SK-N-SH (cell line): ENCODE results near the gene TMOD3. TPM values are rescaled to one million over a fixed set of nuclear protein-coding genes. Genes with fewer than 3 reads are reported as not detected.

Experiments used
- CTCF ChIA-PET: fragments of 300-600, 350-600 bp; formaldehyde crosslinking; extraction: SDS; loops from one replicate; lab custom pipeline; 2021; lab: Yijun Ruan, JAX
- POLR2A ChIA-PET: fragments of 350-600 bp; sonication (Branson Sonifier 250); formaldehyde crosslinking; extraction: SDS; loops from one replicate; lab custom pipeline; 2020; ENCODE audit warnings: antibody characterized with exemption, inconsistent platforms; lab: Yijun Ruan, JAX
- DNase-seq: peaks from one replicate; pipeline ENCODE4 v3.0.0; 2012
- H2AFZ ChIP-seq: fragments of 200-600 bp; sonication (generic); 2 replicates; pipeline ENCODE4 v1.8.1; 2016; ENCODE audit warnings: antibody characterized with exemption, mild to moderate bottlenecking, low read depth
- H3F3A ChIP-seq: fragments of 200-600 bp; sonication (generic); replicated peaks from 2 replicates; pipeline ENCODE3; 2016; ENCODE audit warnings: antibody characterized with exemption, mild to moderate bottlenecking; ENCODE audit not compliant: insufficient read depth
- H3K27ac ChIP-seq, 2 experiments: fragments of 200-500 bp in 1 of 2; fragments of 200-600 bp in 1 of 2; sonication (Bioruptor generic) in 1 of 2; sonication (generic), shearing (Covaris generic) in 1 of 2; 2 replicates each; pipeline versions ENCODE4 v1.5.1 to v1.6.1; 2014 to 2016; ENCODE audit warnings: low read depth in 2 of 2, inconsistent platforms in 1 of 2, low read length in 1 of 2, mild to moderate bottlenecking in 1 of 2, mixed read lengths in 1 of 2
- H3K27me3 ChIP-seq: fragments of 200-600 bp; sonication (generic), shearing (Covaris generic); 2 replicates; pipeline ENCODE4 v1.6.1; 2016; ENCODE audit warnings: mixed run types; ENCODE audit not compliant: insufficient read depth
- H3K36me3 ChIP-seq, 2 experiments: fragments of 200-500 bp in 1 of 2; fragments of 200-600 bp in 1 of 2; sonication (Bioruptor generic) in 1 of 2; sonication (generic) in 1 of 2; replicated peaks in 1 of 2; 2 replicates each; pipeline versions ENCODE3 to v1.5.1; 2014 to 2016; ENCODE audit warnings: low read length in 1 of 2, mild to moderate bottlenecking in 1 of 2; ENCODE audit not compliant: insufficient read depth in 2 of 2, control insufficient read depth in 1 of 2
- H3K4me1 ChIP-seq, 2 experiments: fragments of 200-500 bp in 1 of 2; fragments of 200-600 bp in 1 of 2; sonication (Bioruptor generic) in 1 of 2; sonication (generic), shearing (Covaris generic) in 1 of 2; 2 replicates each; pipeline versions ENCODE4 v1.5.1 to v1.6.1; 2014 to 2016; ENCODE audit warnings: low read depth in 1 of 2, low read length in 1 of 2, mixed run types in 1 of 2; ENCODE audit not compliant: insufficient read depth in 2 of 2, control insufficient read depth in 1 of 2
- H3K4me2 ChIP-seq: fragments of 200-600 bp; sonication (generic), shearing (Covaris generic); 2 replicates; pipeline ENCODE4 v1.6.1; 2017; ENCODE audit warnings: mixed run types
- H3K4me3 ChIP-seq, 2 experiments: fragments of 200-500 bp in 1 of 2; fragments of 200-600 bp in 1 of 2; sonication (Bioruptor generic) in 1 of 2; sonication (generic), shearing (Covaris generic) in 1 of 2; 2 replicates each; pipeline versions ENCODE4 v1.5.1 to v1.8.1; 2014 to 2016; ENCODE audit warnings: low read depth in 2 of 2, inconsistent platforms in 1 of 2, low read length in 1 of 2, mild to moderate bottlenecking in 1 of 2, mixed read lengths in 1 of 2, moderate library complexity in 1 of 2
- H3K79me2 ChIP-seq: fragments of 200-600 bp; sonication (generic); 2 replicates; pipeline ENCODE4 v1.8.1; 2017; ENCODE audit warnings: mild to moderate bottlenecking; ENCODE audit not compliant: insufficient read depth
- H3K9ac ChIP-seq: fragments of 200-600 bp; sonication (generic); 2 replicates; pipeline ENCODE4 v1.6.1; 2017; ENCODE audit warnings: mixed run types
- H3K9me2 ChIP-seq: fragments of 200-600 bp; sonication (generic); 2 replicates; pipeline ENCODE4 v1.6.1; 2017; ENCODE audit warnings: mixed run types
- H3K9me3 ChIP-seq: fragments of 200-600 bp; sonication (generic); 2 replicates; pipeline ENCODE4 v1.6.1; 2017; ENCODE audit warnings: mixed run types, mild to moderate bottlenecking, moderate library complexity
- H4K20me1 ChIP-seq: fragments of 200-600 bp; sonication (generic); 2 replicates; pipeline ENCODE4 v1.6.1; 2017; ENCODE audit warnings: mild to moderate bottlenecking, mixed run types; ENCODE audit not compliant: insufficient read depth
- FOSL2 ChIP-seq: IDR thresholded peaks from 2 replicates; pipeline ENCODE4 v1.4.0; 2012; ENCODE audit warnings: low read depth, mild to moderate bottlenecking, moderate library complexity, borderline replicate concordance
- IRF3 ChIP-seq: fragments of 150-350 bp; IDR thresholded peaks from 2 replicates; pipeline ENCODE4 v1.6.1; 2016; ENCODE audit warnings: mild to moderate bottlenecking, low read depth, low read length
- JUND ChIP-seq: IDR thresholded peaks from 2 replicates; pipeline ENCODE4 v1.4.0; 2012
- MAX ChIP-seq: IDR thresholded peaks from 2 replicates; pipeline ENCODE4 v1.4.0; 2012; ENCODE audit warnings: low read depth
- MXI1 ChIP-seq: IDR thresholded peaks from 2 replicates; pipeline ENCODE4 v1.6.1; 2012; ENCODE audit warnings: mild to moderate bottlenecking, low read depth, low read length, improper control_type of control experiment
- NFIC ChIP-seq: IDR thresholded peaks from 2 replicates; pipeline ENCODE4 v1.4.0; 2012; ENCODE audit warnings: borderline replicate concordance
- NRF1 ChIP-seq: IDR thresholded peaks from 2 replicates; pipeline ENCODE4 v1.6.1; 2012; ENCODE audit warnings: low read depth, mild to moderate bottlenecking, low read length
- PBX3 ChIP-seq: IDR thresholded peaks from 2 replicates; pipeline ENCODE4; 2012
- RAD21 ChIP-seq: IDR thresholded peaks from 2 replicates; pipeline ENCODE4 v1.6.1; 2012; ENCODE audit warnings: mild to moderate bottlenecking, low read length
- SMC3 ChIP-seq: IDR thresholded peaks from 2 replicates; pipeline ENCODE4 v1.6.1; 2012; ENCODE audit warnings: low read depth, low read length, improper control_type of control experiment
- TCF12 ChIP-seq: IDR thresholded peaks from 2 replicates; pipeline ENCODE4 v1.4.0; 2012
- TEAD4 ChIP-seq: IDR thresholded peaks from 2 replicates; pipeline ENCODE4 v1.4.0; 2012; ENCODE audit warnings: mild to moderate bottlenecking, borderline replicate concordance; ENCODE audit not compliant: insufficient read depth
- WGBS: methylation state at CpG from one replicate; pipeline ENCODE4 v1.1.6; 2017; ENCODE audit warnings: low lambda C conversion rate; 5-methylcytosine and 5-hydroxymethylcytosine counted together
- polyA plus RNA-seq, 3 experiments: library from polyadenylated mRNA; depleted of rRNA; stranded (reverse); fragments of >200 nt; gene quantifications; 2 replicates each; pipeline ENCODE4 v1.2.3, GENCODE V29; 2012

TMOD3 gene
- polyA plus RNA-seq, 1 of the 3 experiments (the other 2 are of a cell fraction) = 6.0 TPM

- Histone ChIP-seq H3F3A (peaks cover 60% of the 10 kb centered on the region), H3K9me3 (no peaks in the 10 kb centered on the region), H2AFZ (no peak overlapping the region), H3K79me2 (peaks cover 61% of the 10 kb centered on the region), H3K4me2 (no peak overlapping the region), H3K27ac (peak overlapping the region in 1 of 2 experiments; percentile 99; a peak in 2 of 4 replicates), H4K20me1 (peaks cover 7% of the 10 kb centered on the region; the same call in 1 of the 2 replicates), H3K9me2 (no peaks in the 10 kb centered on the region), H3K36me3 (peaks cover 7 to 15% of the 10 kb centered on the region in 2 experiments), H3K4me3 (no peak overlapping the region), H3K4me1 (peaks cover 9 to 42% of the 10 kb centered on the region in 2 experiments; a peak in 3 of 4 replicates), H3K9ac (no peak overlapping the region), H3K27me3 (no peaks in the 10 kb centered on the region)
- no peak for DNase-seq
- ChIA-PET POLR2A (no interaction called here), CTCF (no interaction called here)
- no peak for TF ChIP-seq MXI1
- TF ChIP-seq SMC3 = no peak
- TF ChIP-seq MAX = no peak
- 98% methylated on average over 5 of the region's 5 CpGs for WGBS
Measured at GRCh38 chr15:51876169-51876568, 46.7 kb downstream of the TMOD3 start.

- no peaks in the 10 kb centered on the region for H3K9me3 ChIP-seq
- ChIA-PET POLR2A (no interaction called here), CTCF (interaction anchor here (4.6 kb wide), 1 partner anchor 10 kb away, joined by 30 read pairs; no protein-coding TSS in a partner anchor)
- peaks cover 71% of the 10 kb centered on the region for H3K79me2 ChIP-seq
- H3K4me3 ChIP-seq = no peak overlapping the region
- H3K27me3 ChIP-seq = no peaks in the 10 kb centered on the region
- peak overlapping the region; percentile 51; the same call in 1 of the 2 replicates for H3K9ac ChIP-seq
- H3K36me3 ChIP-seq = peaks cover 0 to 9% of the 10 kb centered on the region in 2 experiments
- peaks cover 54% of the 10 kb centered on the region for H3F3A ChIP-seq
- peak overlapping the region; percentile 67 to 93 for H3K27ac ChIP-seq
- TF ChIP-seq FOSL2 (peak; percentile 22; the same call in 1 of the 2 replicates), NFIC (peak; percentile 84), IRF3 (no peak), NRF1 (no peak), RAD21 (no peak), PBX3 (peak; percentile 25), TCF12 (peak; percentile 71), JUND (peak; percentile 34), TEAD4 (peak; percentile 29; the same call in 1 of the 2 replicates)
- TF ChIP-seq, all 33 proteins: peak for 6
- DNase-seq = no peak
- H2AFZ ChIP-seq = no peak overlapping the region
- H3K4me2 ChIP-seq = peak overlapping the region; percentile 30
- H3K9me2 ChIP-seq = no peaks in the 10 kb centered on the region
- H4K20me1 ChIP-seq = peaks cover 12% of the 10 kb centered on the region; the same call in 1 of the 2 replicates
- peaks cover 9 to 55% of the 10 kb centered on the region in 2 experiments; a peak in 3 of 4 replicates for H3K4me1 ChIP-seq
- WGBS = 9% methylated on average over 1 of the region's 1 CpG
Measured at GRCh38 chr15:51878446-51879386, 49.3 kb downstream of the TMOD3 start.
